OCI-M2 (cell line): Measurements from ENCODE around the gene HIPK4.
"Not testable (repeated sequence)": the region's sequence is repeated elsewhere in the genome, so short reads cannot be mapped to it uniquely, and the experiment has no call there.

Experiments
- DNase-seq: peaks from one replicate; lab custom pipeline; 2025; ENCODE audit not compliant: unreplicated experiment; lab: John Stamatoyannopoulos, UW

Gene HIPK4

DNA sequence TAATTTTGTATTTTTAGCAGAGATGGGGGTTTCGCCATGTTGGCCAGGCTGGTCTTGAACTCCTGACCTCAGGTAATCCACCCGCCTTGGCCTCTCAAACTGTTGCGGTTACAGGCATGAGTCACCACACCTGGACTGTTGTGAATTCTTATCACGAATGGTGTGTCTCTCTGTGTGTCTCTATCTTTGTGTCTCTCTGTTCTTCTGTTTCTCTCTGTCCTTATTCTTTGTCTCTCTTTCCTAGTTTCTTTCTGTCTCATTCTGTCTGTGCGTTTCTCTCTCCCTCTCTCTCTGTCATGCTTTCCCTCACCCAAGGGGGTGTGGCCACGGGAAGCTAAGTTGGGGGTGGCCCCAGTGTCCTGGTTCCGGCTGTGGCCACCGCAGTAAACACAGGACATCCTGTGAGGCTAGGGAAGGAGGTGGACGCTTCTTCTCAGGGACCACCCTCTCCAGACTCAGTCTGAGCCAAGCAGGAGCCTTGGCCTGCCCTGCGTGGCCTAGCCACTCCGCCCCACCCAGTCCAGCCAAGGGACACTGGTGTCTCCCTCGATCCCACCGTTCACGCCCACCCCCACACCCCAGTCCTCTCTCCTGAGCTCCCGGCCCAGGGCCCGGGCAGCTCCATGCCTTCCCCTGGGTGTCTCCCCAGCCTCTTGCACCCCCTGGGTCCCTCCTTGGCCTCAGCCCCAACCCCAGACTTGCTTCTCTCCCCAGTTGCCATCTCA lies 27.1 kb upstream of the HIPK4 start:
- DNase-seq: no peak

DNA sequence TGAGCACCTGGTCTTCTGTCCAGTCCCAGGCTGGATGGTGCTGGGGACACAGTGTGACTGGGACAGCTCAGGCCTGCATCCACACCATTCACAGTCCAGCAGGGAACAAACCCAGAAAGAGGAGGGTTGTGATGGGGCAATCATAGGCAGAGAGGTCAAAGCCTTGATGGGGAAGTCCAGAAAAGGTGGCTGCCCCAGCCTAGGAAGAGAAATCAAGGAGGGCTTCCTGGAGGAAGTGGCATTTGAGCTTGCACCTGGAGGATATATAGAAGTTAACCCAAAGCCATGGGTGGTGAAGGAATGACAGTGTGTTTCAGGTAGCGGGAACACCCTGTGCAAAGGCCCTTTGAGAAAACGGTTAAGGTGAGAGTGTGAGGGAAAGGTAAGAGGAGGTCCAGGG lies 25.8 kb upstream of the HIPK4 start:
- no peak for DNase-seq

DNA sequence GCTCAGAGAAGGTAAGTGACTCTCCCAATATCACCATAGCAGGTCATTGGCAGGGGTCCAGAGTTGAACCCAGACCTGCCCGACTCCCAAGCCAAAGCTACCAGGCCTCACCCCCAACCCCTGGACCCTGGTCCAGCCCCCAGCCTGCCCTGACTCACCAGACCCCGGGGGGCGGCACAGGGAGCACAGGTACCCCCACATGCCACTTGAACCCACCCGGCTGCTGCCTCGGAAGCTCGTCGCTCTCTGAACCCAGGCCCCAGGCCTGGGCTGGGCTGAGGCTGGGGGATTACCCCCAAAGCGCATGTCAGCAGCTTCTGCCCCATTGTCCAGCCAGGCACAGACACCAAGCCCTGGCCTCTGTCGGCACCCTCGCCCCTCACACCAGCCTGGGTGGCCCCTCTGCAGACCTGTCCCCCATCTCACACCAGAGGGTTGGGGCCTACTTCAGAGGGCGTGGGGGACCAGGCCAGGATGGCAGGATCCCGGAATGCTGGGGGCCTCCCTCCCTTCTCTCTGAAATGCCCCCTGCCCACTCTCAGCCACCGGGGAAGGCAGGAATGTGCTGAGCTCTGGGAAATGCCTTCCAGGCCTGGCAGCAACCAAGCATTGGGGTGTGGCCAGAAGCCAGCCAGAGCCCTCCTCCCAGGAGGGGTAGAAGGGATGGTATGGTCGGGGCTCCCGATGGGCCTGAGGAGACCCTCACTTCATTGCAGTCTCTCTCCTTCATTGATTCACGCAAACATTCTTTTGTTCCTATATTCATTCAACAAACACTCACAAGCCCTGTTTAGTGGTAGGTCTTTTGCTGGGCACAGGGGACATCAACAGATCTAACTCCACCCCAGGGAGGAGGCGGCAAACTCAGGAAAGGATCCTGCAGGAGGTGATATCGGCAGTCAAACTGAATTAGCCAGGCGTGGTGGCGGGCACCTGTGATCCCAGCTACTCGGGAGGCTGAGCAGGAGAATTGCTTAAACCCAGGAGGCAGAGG lies 24.9 kb upstream of the HIPK4 start:
- no peak for DNase-seq

DNA sequence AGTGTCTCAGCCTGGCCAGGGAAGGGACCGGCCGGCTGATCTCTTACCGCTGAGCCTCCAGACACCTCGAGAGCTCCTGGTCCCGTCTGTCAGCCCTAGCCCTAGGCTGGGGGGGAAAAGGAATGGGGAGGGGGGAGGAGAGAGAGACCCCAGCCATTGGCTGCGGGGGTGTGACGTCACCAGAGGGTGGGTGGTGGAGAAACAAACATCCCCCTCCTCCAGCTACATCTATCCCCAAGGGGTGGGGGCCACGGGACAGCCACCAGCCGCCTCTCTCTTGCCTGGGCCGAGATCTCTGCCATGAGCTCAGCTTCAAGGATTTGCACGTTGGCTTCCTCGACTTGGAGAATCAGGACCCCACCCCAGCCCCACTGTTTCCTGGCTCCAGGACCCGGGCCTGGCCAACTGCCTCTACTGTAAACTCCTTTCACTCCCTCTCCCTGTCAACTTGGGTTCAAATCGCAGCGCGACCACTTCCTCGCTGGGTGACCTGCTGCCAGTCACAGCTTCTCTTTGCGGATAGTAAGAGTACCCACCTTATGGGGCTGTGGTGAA lies 23.4 kb upstream of the HIPK4 start, which contains the start of gene PRX:
Gene PRX (minus strand): TSS at position 88 of the 555 bp plus-strand sequence. CDS start 5,446 bp downstream, outside the sequence.
- no peak for DNase-seq

DNA sequence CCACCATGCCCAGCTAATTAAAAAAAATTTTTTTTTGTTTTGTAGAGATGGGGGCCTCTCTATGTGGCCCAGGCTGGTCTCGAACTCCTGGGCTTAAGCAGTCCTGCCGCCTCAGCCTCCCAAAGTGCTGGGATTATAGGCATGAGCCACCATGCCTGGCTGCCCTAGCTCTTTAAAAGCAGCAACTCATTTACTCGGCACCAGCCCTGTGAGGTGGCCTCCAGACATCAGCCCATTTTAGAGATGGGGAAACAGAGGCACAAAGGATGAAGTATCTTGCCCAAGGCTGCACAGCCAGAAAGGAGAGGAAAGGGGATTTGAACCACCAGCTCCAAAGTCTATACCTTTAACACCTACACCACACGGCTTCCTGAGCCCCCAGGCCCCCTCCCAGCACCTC lies 22.9 kb upstream of the HIPK4 start:
- no peak for DNase-seq

DNA sequence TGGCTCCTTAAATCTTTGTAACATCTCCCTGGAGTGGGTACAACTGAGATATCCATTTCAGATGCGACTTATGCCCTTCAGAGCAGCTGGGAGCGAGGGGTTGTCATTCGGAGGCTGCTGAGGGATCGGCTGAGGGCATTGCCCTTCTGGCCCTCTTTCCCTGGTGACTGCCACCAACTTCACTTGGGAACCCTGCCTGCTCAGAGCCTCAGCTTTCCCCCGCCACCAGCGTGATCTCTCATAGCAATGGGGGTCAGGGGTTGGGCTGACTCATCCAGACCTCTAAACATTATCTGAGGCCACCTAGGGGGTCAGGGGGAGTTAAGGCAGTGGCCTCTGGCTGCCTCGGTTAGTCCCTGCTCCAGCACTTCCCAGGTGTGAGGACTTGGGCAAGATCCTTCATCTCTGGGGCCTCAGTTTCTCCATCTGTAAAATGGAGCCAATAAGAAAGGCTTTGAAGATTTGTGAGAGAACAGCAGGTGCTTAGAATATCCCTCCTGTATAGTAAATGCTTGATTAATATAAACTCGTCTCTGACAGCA lies 22.0 kb upstream of the HIPK4 start:
- no peak for DNase-seq

DNA sequence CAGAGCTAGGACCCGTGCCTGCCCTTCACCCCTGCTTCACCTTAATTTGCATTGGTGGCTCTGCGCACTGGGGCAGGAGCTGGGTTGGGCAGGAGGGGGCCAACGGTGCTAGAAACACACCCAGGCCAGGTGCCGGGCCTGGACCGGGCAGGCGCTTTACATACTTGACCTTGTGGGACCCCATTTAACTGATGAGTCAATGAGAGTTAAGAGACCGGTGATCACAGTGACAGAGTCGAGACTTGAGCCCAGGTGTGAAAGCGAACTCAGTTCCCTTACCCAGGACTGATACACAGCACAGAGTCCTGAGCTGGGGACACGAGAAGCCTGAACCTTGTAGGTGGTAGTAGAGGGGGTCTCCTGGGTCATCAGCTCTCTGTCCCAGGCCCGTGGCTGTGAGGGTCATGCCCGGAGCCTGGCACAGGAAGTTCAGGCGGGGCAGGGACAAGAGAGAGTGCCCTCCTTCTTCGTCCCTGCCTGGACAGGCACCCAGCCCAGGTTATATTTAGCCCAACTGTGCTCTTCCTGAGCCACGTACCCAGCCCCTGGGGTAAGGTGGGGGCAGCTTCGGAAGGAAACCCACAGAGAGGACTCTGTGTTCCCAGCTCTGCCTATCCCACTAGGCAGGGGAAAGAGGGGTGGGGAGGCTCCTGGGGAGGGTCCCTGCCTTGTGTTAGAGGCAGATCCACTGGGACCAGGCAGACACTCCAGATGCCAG lies 21.3 kb upstream of the HIPK4 start:
- no peak for DNase-seq

DNA sequence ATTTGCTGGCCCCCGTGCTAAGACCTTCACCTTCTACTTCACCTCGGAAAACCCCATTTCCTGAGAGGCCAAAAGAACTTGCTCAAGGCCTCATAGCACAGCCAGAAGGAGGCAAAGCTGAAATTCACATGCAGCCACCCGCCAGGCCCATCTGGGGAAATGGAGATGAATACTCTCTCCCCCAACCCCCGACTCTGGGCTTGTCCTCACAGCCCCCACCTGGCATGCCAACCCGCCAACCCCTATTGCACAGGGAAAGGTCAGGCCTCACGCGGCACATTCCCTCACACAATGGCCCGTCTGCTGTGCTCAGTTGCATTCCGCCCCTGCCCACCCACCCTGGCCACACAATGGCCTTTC lies 20.0 kb upstream of the HIPK4 start:
- no peak for DNase-seq

DNA sequence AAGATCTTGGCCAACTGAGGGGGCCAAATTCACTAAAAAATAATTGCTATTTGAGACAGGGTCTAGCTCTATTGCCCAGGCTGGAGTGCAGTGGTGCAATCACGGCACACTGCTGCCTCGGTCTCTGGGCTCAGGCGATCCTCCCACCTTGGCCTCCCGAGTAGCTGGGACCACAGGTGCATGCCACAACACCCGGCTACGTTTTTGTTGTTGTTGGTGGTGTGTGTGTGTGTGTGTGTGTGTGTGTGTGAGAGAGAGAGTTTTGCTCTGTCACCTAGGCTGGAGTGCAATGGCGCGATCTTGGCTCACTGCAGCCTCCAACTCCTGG lies 18.6 kb upstream of the HIPK4 start:
- not testable (repeated sequence) for DNase-seq

DNA sequence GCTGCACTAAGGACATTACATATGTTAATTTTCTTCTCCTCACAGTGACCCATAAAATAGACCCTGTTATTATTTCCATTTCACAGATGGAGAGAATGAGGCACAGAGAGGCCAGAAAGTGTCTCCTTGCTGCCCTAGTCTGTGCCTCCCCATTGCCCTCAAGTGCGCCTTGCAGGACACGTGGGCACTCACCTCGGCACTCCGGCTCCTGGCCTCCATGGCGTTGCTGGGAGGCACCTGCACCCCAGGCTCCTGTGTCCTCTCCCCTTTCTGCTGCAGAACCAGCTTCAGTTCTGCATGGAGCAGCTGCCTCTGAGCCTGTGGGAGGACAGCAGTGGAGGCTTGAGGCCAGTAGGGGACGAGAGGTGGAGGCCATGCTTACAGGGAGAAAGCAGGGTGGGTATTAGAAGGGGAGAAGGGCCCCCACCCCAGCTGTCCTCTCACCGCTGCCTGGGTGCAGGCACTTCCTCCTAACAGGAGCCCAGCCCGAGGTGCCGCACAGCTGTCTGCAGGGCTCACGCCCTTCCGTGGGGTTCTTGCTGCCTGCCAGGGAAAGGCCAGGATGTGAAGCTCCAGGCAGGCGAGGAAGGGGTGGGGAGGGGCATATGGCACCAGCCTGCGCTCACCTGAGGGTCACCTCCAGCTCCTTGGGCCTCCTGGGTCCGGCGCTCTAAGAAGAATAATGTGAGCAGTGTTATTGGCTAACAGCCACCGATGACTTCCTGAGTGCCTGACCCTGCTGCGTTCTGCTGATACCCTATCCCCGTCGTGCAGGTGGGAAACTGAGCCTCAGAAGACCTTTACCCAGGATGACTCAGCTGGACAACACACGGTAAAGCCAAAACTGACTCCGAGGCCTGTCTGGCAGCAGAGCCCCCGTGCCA lies 18.0 kb upstream of the HIPK4 start:
- DNase-seq: no peak

DNA sequence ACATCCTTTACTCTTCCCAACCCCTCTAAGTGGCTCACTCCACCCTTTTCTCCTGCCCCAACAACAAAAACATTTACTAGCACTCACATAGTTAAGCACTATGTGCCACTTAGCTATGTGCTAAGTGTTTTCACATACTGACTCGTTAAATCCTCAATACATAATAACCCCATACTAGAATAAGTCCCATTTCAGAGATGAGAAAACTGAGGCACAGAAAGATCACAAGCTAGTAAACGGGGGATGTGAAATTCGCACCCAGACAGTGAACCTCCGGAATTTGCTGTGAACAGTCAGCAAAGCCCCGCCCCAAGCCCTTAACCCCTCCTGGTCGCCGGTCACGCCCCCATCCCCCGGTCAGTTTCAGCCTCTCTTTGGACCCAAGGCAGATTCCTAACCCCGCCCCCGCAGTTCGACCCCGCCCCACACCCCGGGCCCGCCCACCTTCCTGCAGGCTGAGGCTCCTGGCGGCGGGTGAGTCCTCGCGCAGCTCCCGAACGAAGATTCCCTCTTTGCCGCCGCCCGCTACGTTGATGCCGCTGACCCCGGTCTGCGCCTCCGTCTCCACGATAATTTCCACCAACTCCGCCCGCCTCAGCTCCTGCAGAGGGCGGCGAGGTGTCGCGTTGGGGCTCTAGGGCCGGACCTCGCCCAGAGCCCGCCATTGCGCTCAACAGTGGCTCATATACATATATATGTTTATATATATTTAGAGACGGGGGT lies 13.4 kb upstream of the HIPK4 start:
- peak; percentile 67 for DNase-seq

DNA sequence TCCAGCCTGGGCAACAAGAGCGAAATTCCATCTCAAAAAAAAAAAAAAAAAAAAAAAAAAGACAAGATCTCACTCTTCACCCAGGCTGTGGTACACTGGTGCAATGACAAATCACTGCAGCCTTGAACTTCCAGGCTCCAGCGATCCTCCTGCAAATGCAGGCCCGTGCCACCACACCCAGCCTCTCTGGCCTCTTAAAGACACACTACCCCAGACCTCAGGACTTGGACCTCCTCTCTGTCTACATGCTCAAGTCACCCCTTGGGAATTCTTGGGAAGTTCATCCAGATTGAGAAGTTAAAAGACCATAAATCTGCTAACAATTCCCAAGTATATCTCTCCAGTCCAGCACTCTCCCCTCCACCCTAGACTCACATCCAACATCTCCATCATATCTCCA lies 10.6 kb upstream of the HIPK4 start:
- no peak for DNase-seq

DNA sequence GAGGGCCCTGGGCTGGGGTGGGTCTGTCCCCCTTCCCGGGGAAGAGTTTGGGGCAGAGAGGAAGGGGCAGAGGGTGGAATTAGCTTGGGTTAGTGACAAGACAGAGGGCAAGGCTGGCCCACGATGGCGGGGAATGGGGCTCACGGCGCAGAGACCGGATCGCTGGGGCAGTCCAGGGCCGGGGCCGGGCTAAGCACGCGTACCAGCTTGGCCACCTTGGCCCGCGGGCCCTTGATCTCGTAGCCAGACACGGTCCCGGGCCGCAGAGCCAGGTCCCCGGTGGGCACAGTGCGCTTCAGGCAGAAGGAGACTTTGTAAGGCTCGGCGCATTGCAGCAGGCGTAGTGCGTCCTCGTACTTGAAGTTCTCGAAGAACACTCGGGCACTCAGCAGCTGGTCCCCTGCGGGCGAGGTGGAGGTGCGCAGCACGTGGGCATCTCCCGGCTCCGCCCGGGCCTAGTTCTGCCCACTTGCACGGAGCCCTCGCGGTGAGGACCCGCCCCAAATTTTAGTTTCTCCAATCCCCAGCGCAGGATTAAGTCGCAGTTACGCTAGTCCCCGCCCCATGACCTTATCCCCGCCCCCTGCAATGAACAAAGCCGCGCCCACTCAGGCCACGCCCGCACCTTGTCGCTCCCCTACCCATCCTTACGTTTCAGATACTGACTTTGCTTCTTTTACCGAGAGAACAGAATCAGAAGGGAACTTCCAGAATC lies 8.6 kb upstream of the HIPK4 start:
- DNase-seq: no peak

DNA sequence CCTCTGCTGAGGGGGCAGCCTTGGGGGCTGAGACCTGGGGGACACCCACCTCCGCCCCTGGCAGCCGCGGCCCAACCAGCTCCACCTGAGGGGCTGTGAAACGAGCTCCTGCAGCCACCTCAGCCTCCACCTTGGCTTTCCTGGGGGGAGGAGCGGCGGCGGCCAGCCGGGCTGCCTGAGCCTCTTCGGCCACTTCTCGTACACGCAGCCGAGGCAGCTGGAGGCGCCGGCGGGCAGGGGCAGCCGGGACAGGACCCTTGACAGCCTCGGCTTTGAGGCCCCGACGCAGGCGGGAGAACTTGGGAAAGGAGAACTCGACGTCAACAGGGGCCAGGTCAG lies 7.6 kb upstream of the HIPK4 start:
- no peak for DNase-seq

DNA sequence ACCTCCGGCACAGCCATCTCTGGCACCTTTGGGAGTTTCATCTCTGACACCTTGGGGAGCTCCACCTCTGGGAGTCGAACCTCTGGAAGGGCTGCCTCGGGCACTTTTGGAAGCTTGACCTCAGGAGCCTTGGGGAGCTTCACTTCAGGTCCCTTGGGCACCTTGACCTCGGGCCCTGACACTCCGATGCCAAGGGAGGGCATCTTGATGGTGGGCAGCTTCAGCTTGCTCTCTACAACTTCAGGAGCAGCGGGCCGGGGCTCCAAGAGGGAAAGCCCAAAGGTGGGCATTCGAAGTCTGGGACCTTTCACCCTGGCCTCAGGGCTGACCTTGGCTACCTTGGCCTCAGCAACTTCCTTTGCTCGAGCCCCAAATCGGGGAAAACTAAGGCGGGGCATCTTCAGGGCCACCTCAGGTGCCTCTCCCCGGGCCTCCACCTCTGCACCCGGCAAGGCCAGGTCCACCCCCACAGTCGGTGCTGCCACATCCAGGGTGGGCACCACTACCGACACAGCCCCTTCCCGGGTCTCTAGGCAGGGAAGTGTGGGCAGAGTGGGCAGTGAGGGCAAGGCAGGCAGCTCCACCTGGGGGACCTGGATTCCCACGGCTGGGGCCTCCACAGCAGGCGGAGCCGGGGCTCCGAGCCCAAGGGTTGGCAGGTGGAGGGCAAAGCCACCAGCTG lies 7.0 kb upstream of the HIPK4 start:
- no peak for DNase-seq

DNA sequence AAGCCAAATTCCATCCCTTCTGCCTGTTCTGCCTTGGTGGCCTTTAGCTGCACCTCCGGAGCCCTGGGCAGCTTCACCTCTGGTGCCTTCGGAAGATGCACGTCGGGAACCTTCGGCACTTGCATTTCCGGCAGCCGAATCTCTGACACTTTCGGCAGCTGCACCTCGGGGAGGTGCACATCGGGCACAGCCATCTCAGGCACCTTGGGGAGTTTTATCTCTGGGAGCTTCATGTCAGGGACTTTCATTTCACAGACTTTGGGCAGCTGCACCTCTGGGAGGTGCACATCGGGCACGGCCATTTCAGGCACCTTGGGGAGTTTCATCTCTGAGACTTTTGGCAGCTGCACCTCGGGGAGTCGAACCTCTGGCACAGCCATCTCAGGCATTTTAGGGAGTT lies 6.0 kb upstream of the HIPK4 start:
- DNase-seq: no peak

DNA sequence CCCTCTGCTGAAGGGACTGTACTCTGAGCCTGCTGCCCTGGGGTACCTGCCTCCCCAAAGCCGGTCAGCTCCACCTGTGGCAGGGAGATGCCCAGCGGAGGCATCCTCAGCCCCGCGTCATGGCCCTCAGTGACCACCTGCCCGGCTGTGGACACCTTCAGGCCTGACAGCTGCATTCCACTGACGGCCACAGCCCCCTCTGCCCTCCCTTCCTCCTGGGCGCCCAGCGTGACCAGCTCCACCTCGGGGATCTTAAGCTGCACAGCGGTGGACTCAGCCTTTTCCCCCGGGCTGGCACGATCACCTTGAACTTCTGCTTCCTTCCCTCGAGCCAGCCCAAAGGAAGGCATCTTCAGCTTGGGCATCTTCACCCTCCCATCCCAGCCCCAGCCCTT lies 4.8 kb upstream of the HIPK4 start:
- DNase-seq: no peak
